GM18507 (cell line): ENCODE results near the gene DTNB.
"Not testable (repeated sequence)": the region's sequence is repeated elsewhere in the genome, so short reads cannot be mapped to it uniquely, and the experiment has no call there.

Experiments
- DNase-seq: peaks from one replicate; pipeline ENCODE4 v3.0.0; 2011; ENCODE audit warnings: low read depth; ENCODE audit not compliant: insufficient read length; ENCODE audit errors: extremely low spot score
- FAIRE-seq: peaks from 2 replicates; lab custom pipeline; 2011; peaks lifted over from hg19 to GRCh38; lab: Jason Lieb, UNC

Gene DTNB

DNA sequence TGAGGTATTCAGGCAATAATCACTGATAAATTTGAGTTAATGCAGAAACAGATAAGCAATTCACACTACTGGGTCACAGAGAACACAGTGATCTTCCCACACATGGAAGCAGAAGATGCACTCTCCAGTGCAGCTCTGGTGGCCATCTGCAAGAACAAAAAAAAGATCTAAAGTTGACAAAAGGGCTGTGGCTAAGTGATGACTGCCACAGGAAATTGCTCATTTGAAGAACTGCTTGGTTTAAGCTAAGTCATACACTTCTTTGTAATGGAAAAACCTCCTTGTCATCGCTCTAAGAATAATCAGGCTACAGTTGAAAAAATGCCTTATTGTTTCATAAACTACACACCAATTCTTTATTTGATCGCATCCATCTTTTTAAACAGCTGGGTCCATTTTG lies 115.1 kb downstream of the DTNB start:
- DNase-seq (peak; percentile 57), FAIRE-seq (peak; percentile 92)

DNA sequence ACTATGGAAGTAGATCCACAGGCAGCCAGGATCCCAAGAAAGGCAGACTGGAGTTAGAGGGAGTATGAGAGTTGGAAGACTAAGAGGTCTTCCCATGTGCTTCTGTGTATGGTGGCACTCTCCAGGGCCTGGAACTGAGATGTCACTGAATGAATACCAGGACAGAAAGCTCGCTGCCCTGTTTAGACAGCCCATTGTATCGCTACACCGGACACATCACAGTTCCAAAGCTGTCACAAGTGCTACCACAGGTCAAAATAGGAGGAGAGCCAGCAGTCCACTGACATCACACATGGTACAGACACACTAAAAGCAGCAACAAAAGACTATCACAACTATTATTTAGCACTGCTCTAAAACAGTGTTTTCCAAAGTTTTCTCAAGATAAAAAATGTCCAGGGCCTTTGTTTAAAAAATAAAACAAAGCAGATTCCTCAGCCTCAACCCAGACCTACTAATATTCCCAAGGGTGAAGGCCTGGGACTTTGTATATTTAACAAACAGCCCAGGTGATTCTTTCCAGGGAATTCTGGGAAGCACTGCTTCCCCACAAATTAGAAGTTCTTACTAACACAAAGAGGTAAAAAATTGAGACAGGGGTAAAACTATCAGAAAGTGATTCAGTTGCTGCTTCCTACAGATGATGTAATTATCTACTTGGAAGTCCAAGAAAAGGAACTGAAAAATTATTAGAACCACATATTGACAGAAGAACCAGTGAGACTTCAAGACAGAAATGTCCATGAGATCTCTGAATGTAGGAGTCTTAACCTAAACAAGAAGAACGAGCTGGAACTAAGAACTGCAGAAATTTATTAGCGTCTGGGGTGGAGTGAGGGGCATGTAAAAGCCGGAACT lies 116.0 kb downstream of the DTNB start:
- DNase-seq (peak; percentile 30), FAIRE-seq (no peak)

DNA sequence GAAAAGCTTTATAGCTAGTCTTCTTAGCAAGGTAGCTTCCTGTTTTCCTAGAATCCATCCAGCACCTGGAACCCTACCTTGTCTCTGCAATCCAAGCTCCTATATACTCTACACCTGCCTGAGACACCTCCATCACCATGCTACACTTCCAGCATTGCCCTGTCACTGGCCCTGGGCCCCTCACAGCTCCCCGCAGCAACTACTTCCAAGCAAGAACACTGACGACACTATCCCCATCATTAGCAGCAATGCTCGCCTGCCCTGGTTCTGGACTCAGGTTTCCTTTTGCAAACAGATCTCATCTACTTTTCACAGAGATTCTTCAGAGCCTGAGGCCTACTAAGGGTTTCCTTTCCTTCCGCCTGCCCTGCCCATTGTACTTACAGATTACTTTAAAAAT lies 121.1 kb downstream of the DTNB start:
- DNase-seq (no peak), FAIRE-seq (no peak)

DNA sequence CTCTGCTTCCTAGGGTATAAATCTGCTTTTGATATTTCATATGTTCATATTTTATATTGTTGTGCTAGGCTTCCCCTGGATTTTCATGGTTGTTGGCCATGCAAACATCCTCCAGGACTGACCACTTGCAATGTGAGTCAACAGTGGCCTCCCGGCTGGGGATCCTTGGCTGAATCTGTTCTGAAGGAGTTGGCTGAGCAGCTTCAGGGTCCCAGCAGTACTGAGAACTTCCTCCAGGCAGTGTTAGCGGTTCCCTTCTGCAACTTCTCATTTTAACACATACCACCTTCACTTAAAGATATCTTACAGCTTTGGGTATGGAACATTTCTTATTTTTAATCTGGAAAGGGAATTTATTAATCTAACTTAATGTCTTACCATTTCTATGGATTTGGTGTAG lies 122.1 kb downstream of the DTNB start:
- DNase-seq (no peak), FAIRE-seq (no peak)

GRCh38 chr2:25549571-25549970 lies 123.8 kb downstream of the DTNB start:
- not testable (repeated sequence) for DNase-seq, FAIRE-seq

DNA sequence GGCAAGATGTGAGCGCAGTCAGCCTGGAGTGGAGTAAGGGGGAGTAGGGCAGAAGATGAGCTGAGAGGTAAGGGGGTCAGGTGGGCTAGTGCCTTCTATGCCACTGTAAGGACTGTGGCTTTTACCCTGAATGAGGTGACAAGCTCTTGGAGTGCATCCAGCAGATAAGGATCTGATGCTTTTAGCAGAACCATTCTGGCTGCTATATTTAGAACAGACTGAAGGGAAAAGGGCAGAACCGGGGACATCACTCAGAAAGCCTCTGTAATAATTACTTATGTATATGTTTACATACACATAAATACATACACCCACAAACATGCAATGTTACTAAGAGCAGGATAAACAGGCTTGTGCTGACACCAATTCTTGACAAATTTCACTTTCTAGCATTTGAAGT lies 124.8 kb downstream of the DTNB start:
- DNase-seq (no peak), FAIRE-seq (no peak)

- FAIRE-seq (no peak), DNase-seq (no peak)
These were observed 126.5 kb downstream of the DTNB start for GRCh38 chr2:25546852-25547251.

DNA sequence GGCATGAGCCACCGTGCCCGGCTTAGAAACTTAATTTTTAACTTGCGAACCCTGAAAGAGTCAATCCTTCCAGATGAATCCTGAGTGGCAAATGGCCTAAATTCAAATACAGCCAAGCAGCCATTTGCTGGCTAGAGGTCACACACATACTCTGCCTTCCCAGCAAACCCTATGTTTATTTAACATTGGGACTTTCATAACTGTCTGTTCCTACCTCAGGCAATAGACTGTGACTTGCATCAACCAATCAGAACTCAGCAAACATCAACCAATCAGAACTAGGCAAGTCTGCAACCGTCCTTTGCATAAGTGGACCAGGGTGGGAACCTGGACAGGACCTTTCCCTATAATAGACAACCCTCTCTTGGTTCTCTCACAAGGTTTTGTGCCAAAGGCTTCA lies 127.5 kb downstream of the DTNB start:
- FAIRE-seq = no peak
- DNase-seq = no peak

GRCh38 chr2:25544445-25544844 lies 128.9 kb downstream of the DTNB start:
- FAIRE-seq = no peak

GRCh38 chr2:25543939-25544338 lies 129.4 kb downstream of the DTNB start:
- DNase-seq = no peak
- FAIRE-seq = no peak

More at GRCh38 chr2:25544445-25544844, 128.9 kb downstream of the DTNB start:
- no peak for DNase-seq

GRCh38 chr2:25541378-25541777 lies 132.0 kb downstream of the DTNB start:
- no peak for FAIRE-seq
- DNase-seq = no peak

DNA sequence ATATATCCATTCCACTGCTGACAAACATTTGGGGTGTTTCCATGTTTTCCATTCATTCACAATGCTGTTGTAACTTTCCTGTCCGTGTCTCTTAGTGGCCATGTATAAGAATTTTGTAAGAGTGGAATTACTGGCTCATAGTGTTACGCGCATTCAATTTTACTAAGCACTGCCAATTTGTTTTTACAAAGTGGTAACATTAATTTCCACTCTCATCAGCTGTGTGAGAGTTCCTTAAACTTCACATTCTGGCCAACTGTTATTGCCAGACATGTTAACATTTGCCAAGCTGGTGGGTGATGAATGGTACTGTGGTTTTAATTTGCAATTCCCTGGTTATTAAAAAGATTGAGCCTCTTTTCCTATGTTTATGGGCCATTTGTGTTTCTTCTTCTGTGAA lies 134.2 kb downstream of the DTNB start:
- DNase-seq = no peak
- no peak for FAIRE-seq

- FAIRE-seq = no peak
- DNase-seq = no peak
These were observed 135.9 kb downstream of the DTNB start for GRCh38 chr2:25537526-25537925.

DNA sequence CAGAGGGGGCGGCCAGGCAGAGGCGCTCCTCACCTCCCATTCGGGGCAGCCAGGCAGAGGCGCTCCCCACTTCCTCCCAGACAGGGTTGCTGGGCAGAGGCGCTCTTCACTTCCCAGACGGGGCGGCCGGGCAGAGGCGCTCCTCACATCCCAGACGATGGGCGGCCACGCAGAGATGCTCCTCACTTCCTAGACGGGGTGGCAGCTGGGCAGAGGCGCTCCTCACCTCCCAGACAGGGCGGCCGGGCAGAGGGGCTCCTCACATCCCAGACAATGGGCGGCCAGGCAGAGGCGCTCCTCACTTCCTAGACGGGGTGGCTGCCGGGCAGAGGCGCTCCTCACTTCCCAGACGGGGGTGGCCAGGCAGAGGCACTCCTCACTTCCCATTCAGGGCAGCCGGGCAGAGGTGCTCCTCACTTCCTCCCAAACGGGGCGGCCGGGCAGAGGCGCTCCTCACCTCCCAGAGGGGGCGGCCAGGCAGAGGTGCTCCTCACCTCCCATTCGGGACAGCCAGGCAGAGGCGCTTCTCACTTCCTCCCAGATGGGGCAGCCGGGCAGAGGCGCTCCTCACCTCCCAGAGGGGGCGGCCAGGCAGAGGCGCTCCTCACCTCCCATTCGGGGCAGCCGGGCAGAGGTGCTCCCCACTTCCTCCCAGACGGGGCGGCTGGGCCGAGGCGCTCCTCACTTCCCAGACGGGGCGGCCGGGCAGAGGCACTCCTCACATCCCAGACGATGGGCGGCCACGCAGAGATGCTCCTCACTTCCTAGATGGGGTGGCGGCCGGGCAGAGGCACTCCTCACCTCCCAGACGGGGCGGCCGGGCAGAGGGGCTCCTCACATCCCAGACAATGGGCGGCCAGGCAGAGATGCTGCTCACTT lies 137.7 kb downstream of the DTNB start:
- FAIRE-seq, DNase-seq: not testable (repeated sequence)

DNA sequence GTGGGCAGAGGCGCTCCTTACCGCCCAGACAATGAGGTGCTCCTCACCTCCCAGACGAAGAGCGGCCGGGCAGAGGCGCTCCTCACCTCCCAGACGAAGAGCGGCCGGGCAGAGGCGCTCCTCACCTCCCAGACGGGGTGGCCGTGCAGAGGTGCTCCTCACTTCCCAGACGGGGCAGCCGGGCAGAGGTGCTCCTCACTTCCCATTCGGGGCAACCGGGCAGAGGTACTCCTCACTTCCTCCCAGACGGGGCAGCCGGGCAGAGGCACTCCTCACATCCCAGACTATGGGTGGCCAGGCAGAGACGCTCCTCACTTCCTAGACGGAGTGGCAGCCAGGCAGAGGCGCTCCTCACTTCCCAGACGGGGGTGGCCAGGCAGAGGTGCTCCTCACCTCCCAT lies 138.4 kb downstream of the DTNB start:
- not testable (repeated sequence) for FAIRE-seq, DNase-seq

GRCh38 chr2:25534455-25534854 lies 138.9 kb downstream of the DTNB start:
- DNase-seq (no peak), FAIRE-seq (no peak)

GRCh38 chr2:25533771-25534170 lies 139.6 kb downstream of the DTNB start:
- DNase-seq, FAIRE-seq: not testable (repeated sequence)

DNA sequence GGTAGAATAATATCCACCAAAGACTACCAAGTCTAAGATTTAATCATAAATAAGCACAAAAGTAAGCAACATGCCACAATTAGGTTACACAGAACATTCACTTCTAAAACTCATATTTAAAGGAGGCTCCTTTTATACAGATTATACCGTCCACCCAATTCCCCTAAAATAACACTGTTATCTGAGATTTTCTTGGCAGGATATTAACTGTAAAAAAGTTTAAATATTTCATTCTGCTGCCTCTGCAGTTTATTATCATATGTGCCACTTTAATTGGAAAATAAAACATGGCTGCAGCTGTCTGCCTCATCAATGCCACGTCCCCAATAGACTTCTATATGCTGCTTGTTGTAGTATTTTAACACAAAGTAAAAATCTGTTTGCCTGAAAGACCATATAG lies 140.9 kb downstream of the DTNB start:
- FAIRE-seq (no peak), DNase-seq (no peak)

GRCh38 chr2:25529034-25529433 lies 144.3 kb downstream of the DTNB start:
- DNase-seq (no peak), FAIRE-seq (no peak)

DNA sequence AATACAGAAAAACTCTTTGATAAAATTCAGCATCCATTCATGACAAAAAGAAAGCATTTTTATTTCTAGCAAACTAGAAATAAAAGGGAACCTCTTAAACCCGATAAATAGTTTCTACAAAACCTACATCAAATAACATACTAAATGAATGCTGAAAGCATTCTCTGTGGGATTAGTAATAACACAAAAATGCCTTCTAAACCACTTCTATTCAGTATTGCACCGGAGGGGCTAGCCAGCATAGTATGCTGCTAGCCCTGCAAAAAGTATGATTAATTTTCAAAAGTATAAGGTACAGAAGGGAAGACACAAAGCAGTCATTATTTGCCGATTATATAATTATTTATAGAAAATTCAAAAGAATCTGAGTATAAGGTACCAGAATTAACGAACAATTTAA lies 145.2 kb downstream of the DTNB start:
- FAIRE-seq = no peak

More for the DNA sequence above, 145.2 kb downstream of the DTNB start:
- DNase-seq = no peak
